Activated CD8-positive, alpha-beta T cell treated with anti-CD3 and anti-CD28 coated beads for 36 hours (primary cell): ENCODE results near the gene MDH1. TPM values are rescaled to one million over a fixed set of nuclear protein-coding genes. Genes with fewer than 3 reads are reported as not detected.
"Not testable (repeated sequence)": the region's sequence is repeated elsewhere in the genome, so short reads cannot be mapped to it uniquely, and the experiment has no call there.

ENCODE experiments used
- ATAC-seq: fragments of 200-7000 bp; cut with Tn5 transposase; one replicate; pipeline ENCODE4 v1.10.0; 2021; ENCODE audit warnings: mild to moderate bottlenecking, moderate library complexity
- CTCF ChIA-PET: fragments of 350-600 bp; sonication (Branson Sonifier 250); formaldehyde crosslinking; loops from one replicate; lab custom pipeline; 2021; ENCODE audit warnings: antibody characterized with exemption; lab: Charles Lee
- POLR2A ChIA-PET: fragments of 350-600 bp; sonication (Branson Sonifier 250); formaldehyde crosslinking; loops from one replicate; lab custom pipeline; 2021; ENCODE audit warnings: antibody characterized with exemption; lab: Charles Lee
- DNase-seq: peaks from one replicate; pipeline ENCODE4 v3.0.0-alpha.2; 2020
- H3K27ac Mint-ChIP-seq: one replicate; pipeline ENCODE4 v1.8.0; 2021; ENCODE audit warnings: mild to moderate bottlenecking, mixed read lengths
- H3K27me3 Mint-ChIP-seq: one replicate; pipeline ENCODE4 v1.8.0; 2021; ENCODE audit warnings: mixed read lengths
- H3K36me3 Mint-ChIP-seq: one replicate; pipeline ENCODE4 v1.8.0; 2021; ENCODE audit warnings: low read depth, mixed read lengths
- H3K4me1 Mint-ChIP-seq: one replicate; pipeline ENCODE4 v1.8.0; 2021; ENCODE audit warnings: low read depth, mixed read lengths
- H3K4me3 Mint-ChIP-seq: one replicate; pipeline ENCODE4 v1.8.0; 2021; ENCODE audit warnings: mild to moderate bottlenecking, moderate library complexity, mixed read lengths
- H3K9me3 Mint-ChIP-seq: one replicate; pipeline ENCODE4 v1.8.0; 2021; ENCODE audit warnings: mixed read lengths
- intact Hi-C: fragments of 100-400 bp; cut with micrococcal nuclease; formaldehyde crosslinking; loops from one replicate; pipeline ENCODE4 v1.10.0; 2022
- total RNA-seq, 2 experiments: library from RNA; stranded (reverse); gene quantifications; one replicate each; pipeline ENCODE4 v1.2.3, GENCODE V29; 2021
- TF ChIP-seq, protein P1 (sequence below): fragments of 200-600 bp; IDR thresholded peaks from one replicate; pipeline ENCODE4 v1.8.0; 2022; ENCODE audit warnings: antibody characterized with exemption, mild to moderate bottlenecking

MDH1 gene
- total RNA-seq, 2 experiments from 2014 or later: 241 to 246 TPM

DNA sequence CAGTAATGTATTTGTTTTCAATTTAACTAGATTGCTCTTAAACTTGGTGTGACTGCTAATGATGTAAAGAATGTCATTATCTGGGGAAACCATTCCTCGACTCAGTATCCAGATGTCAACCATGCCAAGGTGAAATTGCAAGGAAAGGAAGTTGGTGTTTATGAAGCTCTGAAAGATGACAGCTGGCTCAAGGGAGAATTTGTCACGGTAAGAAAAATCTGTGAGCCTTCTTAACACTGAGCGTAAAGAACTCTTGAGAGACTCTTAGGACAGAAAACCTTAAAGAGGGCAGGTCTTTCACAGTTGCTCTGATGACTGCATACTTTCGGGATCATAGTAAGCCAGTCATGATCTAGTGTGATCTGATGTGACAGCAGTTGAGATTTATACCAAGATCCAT, 15.9 kb downstream of the MDH1 start:
- H3K27ac Mint-ChIP-seq: no peak overlapping the region
- peaks cover 44% of the 10 kb centered on the region for H3K36me3 Mint-ChIP-seq
- no peak overlapping the region for H3K4me3 Mint-ChIP-seq
- no peak for DNase-seq
- intact Hi-C loops: no loop called here
- TF ChIP-seq, protein P1, sequence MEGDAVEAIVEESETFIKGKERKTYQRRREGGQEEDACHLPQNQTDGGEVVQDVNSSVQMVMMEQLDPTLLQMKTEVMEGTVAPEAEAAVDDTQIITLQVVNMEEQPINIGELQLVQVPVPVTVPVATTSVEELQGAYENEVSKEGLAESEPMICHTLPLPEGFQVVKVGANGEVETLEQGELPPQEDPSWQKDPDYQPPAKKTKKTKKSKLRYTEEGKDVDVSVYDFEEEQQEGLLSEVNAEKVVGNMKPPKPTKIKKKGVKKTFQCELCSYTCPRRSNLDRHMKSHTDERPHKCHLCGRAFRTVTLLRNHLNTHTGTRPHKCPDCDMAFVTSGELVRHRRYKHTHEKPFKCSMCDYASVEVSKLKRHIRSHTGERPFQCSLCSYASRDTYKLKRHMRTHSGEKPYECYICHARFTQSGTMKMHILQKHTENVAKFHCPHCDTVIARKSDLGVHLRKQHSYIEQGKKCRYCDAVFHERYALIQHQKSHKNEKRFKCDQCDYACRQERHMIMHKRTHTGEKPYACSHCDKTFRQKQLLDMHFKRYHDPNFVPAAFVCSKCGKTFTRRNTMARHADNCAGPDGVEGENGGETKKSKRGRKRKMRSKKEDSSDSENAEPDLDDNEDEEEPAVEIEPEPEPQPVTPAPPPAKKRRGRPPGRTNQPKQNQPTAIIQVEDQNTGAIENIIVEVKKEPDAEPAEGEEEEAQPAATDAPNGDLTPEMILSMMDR: no peak
- H3K4me1 Mint-ChIP-seq: peaks cover 4% of the 10 kb centered on the region
- no peaks in the 10 kb centered on the region for H3K27me3 Mint-ChIP-seq
- ChIA-PET POLR2A (interaction anchor here (0.8 to 1.5 kb wide), 2 partner anchors 8 to 58 kb away, joined by 3 to 4 read pairs; no protein-coding TSS in a partner anchor), CTCF (no interaction called here)
- no peak for ATAC-seq
- no peaks in the 10 kb centered on the region for H3K9me3 Mint-ChIP-seq

DNA sequence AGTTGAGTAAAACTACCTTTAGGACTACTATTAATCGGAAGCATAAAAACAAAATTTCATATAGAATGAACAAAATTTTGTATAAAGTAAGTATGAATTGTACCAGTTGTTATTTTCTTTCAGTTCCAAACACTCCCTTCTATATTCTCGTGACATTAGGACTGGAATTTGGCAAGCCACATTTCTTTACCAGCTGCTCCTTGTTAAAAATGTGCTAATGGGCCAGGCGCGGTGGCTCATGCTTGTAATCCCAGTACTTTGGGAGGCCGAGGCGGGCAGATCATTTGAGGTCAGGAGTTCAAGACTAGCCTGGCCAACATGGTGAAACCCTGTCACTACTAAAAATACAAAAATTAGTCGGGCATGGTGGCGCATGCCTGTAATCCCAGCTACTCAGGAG, 20.1 kb downstream of the MDH1 start:
- H3K27me3 Mint-ChIP-seq, H3K27ac Mint-ChIP-seq, CTCF ChIA-PET, ATAC-seq, POLR2A ChIA-PET, DNase-seq, H3K4me3 Mint-ChIP-seq, H3K9me3 Mint-ChIP-seq, H3K4me1 Mint-ChIP-seq, intact Hi-C loops: not testable (repeated sequence)
- peaks cover 27% of the 10 kb centered on the region for H3K36me3 Mint-ChIP-seq

DNA sequence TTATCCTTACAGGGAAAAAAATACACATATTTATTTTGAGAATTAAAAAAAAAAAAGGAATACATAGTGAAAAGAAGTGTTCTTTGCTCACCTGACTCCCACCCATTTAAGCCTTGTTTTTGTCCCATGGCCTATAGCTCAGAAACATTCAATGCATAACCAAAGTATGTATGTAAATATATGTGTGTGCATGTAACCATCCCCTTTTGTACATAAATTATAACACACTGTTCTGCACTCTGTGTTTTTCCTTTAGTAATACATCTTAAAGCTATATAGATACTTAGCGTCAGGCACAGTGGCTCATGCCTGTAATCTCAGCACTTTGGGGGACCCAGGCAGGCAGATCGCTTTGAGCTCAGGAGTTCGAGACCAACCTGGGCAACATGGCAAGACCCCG, 21.8 kb downstream of the MDH1 start:
- ChIA-PET POLR2A (interaction anchor here (0.7 to 1.7 kb wide), 2 partner anchors 22 to 24 kb away, joined by 3 to 6 read pairs; partner anchors contain the start of genes MDH1 and WDPCP), CTCF (no interaction called here)
- intact Hi-C loops: no loop called here
- H3K36me3 Mint-ChIP-seq: peaks cover 15% of the 10 kb centered on the region
- H3K27me3 Mint-ChIP-seq: peaks cover 7% of the 10 kb centered on the region
- ATAC-seq: no peak
- DNase-seq: no peak
- no peak overlapping the region for H3K4me3 Mint-ChIP-seq
- H3K4me1 Mint-ChIP-seq: no peaks in the 10 kb centered on the region
- no peaks in the 10 kb centered on the region for H3K9me3 Mint-ChIP-seq
- no peak overlapping the region for H3K27ac Mint-ChIP-seq
- TF ChIP-seq, protein P1: no peak

DNA sequence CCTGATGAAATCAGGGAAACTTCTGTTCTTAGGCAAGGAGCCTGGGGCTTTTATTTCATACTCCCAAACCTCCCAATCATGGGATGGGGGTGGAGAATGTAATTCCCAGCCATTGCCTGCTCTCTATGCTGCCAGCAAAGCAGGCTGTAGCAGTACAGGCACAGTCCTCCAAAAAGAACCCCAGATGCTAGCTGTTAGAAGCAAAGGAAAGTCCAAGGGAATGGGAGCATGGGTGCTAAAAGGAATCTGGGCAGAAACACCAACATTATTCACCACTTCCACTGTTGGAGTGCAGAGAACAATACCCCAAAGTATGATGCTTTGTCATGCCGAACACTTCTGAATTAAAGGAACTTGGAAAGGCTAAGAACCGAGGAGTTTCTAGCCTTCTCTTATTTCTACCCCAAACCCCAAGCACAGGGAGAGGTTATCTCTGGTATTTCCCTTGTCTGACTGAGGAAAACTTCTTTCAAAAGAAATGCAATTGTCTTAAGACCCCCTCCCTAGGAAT, 24.7 kb downstream of the MDH1 start:
- TF ChIP-seq, protein P1: no peak
- no peak for ATAC-seq
- peaks cover 8% of the 10 kb centered on the region for H3K27me3 Mint-ChIP-seq
- H3K4me3 Mint-ChIP-seq: no peak overlapping the region
- intact Hi-C loops: no loop called here
- no peaks in the 10 kb centered on the region for H3K36me3 Mint-ChIP-seq
- H3K9me3 Mint-ChIP-seq: no peaks in the 10 kb centered on the region
- no peak for DNase-seq
- ChIA-PET CTCF (no interaction called here), POLR2A (no interaction called here)
- H3K27ac Mint-ChIP-seq: no peak overlapping the region
- H3K4me1 Mint-ChIP-seq: no peaks in the 10 kb centered on the region

DNA sequence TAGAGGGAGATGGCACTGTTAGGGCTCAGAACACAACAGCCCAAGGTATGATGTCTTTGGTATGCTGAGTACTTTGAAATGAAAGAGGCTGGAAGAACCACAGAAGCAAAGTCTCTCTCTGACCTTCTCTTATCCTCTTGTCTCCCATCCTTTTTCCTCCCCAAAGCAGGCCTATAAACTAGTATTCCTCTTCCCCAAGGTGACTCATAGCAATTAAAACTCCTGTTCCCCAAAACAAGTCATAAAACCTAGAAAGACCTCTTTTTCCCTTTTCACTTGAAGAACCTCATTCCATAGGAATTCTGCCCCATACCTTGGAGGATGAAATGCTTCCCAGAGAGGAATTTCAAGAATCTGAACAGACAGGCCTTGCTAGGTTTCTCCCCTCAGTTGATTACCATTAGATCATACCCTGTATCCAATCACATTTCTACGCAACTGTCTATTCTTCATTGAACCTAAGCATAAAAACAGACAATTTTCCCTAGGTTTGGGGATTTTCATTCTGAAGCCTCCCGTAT, 25.7 kb downstream of the MDH1 start:
- H3K4me3 Mint-ChIP-seq: no peak overlapping the region
- H3K27me3 Mint-ChIP-seq: peaks cover 8% of the 10 kb centered on the region
- H3K9me3 Mint-ChIP-seq: no peaks in the 10 kb centered on the region
- no peaks in the 10 kb centered on the region for H3K36me3 Mint-ChIP-seq
- H3K27ac Mint-ChIP-seq: no peak overlapping the region
- H3K4me1 Mint-ChIP-seq: no peaks in the 10 kb centered on the region
- ChIA-PET POLR2A (no interaction called here), CTCF (no interaction called here)
- intact Hi-C loops: no loop called here
- ATAC-seq: no peak
- DNase-seq: no peak
- TF ChIP-seq, protein P1: no peak
